CD8-positive, alpha-beta memory T cell (primary cell): ENCODE data around the gene BATF. TPM values are rescaled to one million over a fixed set of nuclear protein-coding genes. Genes with fewer than 3 reads are reported as not detected.

Experiments
- CTCF ChIA-PET: fragments of 350-600 bp; sonication (Branson Sonifier 250); formaldehyde crosslinking; loops from one replicate; lab custom pipeline; 2021; ENCODE audit warnings: antibody characterized with exemption; lab: Charles Lee
- POLR2A ChIA-PET: fragments of 350-600 bp; sonication (Branson Sonifier 250); formaldehyde crosslinking; loops from one replicate; lab custom pipeline; 2021; ENCODE audit warnings: antibody characterized with exemption; lab: Charles Lee
- DNase-seq, 5 donors: peaks; one replicate each; pipeline versions ENCODE4 v3.0.0 to v3.0.0-alpha.2; 2020 to 2022; ENCODE audit warnings: mixed read lengths in 1 of 5
- H3K27ac ChIP-seq: one replicate; pipeline ENCODE4 v1.7.0; 2013; ENCODE audit warnings: low read depth, mild to moderate bottlenecking, low read length, moderate library complexity
- H3K27me3 ChIP-seq: 2 replicates; pipeline ENCODE4 v1.7.0; 2013; ENCODE audit warnings: low read length, mild to moderate bottlenecking; ENCODE audit not compliant: insufficient read depth, poor library complexity, severe bottlenecking
- H3K36me3 ChIP-seq: 2 replicates; pipeline ENCODE4 v1.7.0; 2013; ENCODE audit warnings: mild to moderate bottlenecking, low read length, moderate library complexity; ENCODE audit not compliant: insufficient read depth
- H3K4me1 ChIP-seq: 2 replicates; pipeline ENCODE4 v1.7.0; 2013; ENCODE audit warnings: mild to moderate bottlenecking, low read length, moderate library complexity; ENCODE audit not compliant: insufficient read depth
- H3K4me3 ChIP-seq: 2 replicates; pipeline ENCODE4 v1.7.0; 2013; ENCODE audit warnings: mild to moderate bottlenecking, low read length
- H3K9me3 ChIP-seq: 2 replicates; pipeline ENCODE4 v1.7.0; 2013; ENCODE audit warnings: mild to moderate bottlenecking, low read length
- H3K27ac Mint-ChIP-seq, 8 donors: one replicate each; pipeline ENCODE4 v1.8.0; 2020 to 2021; ENCODE audit warnings: mixed read lengths in 8 of 8, mild to moderate bottlenecking in 6 of 8, inconsistent platforms in 3 of 8, moderate library complexity in 3 of 8
- H3K27me3 Mint-ChIP-seq, 2 donors: one replicate each; pipeline ENCODE4 v1.8.0; 2020 to 2021; ENCODE audit warnings: mixed read lengths in 2 of 2, mild to moderate bottlenecking in 1 of 2, moderate library complexity in 1 of 2
- H3K36me3 Mint-ChIP-seq, 3 donors: one replicate each; pipeline ENCODE4 v1.8.0; 2020 to 2021; ENCODE audit warnings: mixed read lengths in 3 of 3, inconsistent platforms in 1 of 3, mild to moderate bottlenecking in 1 of 3
- H3K4me1 Mint-ChIP-seq, 3 donors: one replicate each; pipeline ENCODE4 v1.8.0; 2020 to 2021; ENCODE audit warnings: mixed read lengths in 3 of 3, inconsistent platforms in 1 of 3, mild to moderate bottlenecking in 1 of 3
- H3K4me3 Mint-ChIP-seq, 7 donors: one replicate each; pipeline ENCODE4 v1.8.0; 2020 to 2021; ENCODE audit warnings: mixed read lengths in 7 of 7, mild to moderate bottlenecking in 6 of 7, moderate library complexity in 4 of 7, inconsistent platforms in 2 of 7
- H3K9me3 Mint-ChIP-seq, 5 donors: one replicate each; pipeline ENCODE4 v1.8.0; 2020 to 2022; ENCODE audit warnings: mixed read lengths in 5 of 5, mild to moderate bottlenecking in 3 of 5, moderate library complexity in 2 of 5, inconsistent platforms in 1 of 5
- polyA plus RNA-seq: library from polyadenylated mRNA; unstranded; fragments of 300-500 nt; fragmentation: Illumina TruSeq; gene quantifications from one replicate; pipeline ENCODE4 v1.2.3, GENCODE V29; 2021
- total RNA-seq, 2 experiments: library from RNA; stranded (reverse); gene quantifications; one replicate each; pipeline ENCODE4 v1.2.3, GENCODE V29; 2021

Gene BATF
- total and polyA plus RNA-seq, 3 experiments from 2014 or later: 60.4 to 172 (median 165) TPM

DNA sequence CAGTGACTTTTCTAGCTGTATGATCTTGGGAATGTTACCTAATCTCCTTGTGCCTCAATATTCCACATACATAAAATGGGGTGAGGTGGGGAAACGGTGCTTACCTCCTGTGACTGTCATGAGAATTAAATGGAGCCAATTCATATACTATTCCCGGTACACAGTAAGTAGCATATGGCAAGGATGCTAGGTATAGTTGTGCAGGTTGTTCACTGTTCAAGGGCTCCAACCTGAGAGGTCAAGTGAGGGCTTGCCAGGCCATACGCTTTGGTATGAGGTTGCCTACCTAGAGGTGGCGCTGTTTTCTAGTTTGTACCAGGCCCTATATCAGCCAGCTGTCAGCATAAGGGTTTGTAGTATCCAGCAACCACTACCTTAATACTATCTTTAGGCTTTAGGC lies 3.6 kb upstream of the BATF start:
- H3K9me3 Mint-ChIP-seq: no peaks in the 10 kb centered on the region
- no peaks in the 10 kb centered on the region for H3K36me3 ChIP-seq
- no peaks in the 10 kb centered on the region for H3K9me3 ChIP-seq
- no peaks in the 10 kb centered on the region for H3K27me3 ChIP-seq
- no peak overlapping the region for H3K4me3 ChIP-seq
- H3K4me1 Mint-ChIP-seq: peaks cover 57 to 81% (median 77%) of the 10 kb centered on the region in 3 donors
- ChIA-PET CTCF (interaction anchor here (1.1 to 7.0 kb wide), 5 partner anchors 8 to 43 kb away, joined by 3 to 43 read pairs (median 4); no protein-coding TSS in a partner anchor), POLR2A (no interaction called here)
- peaks cover 0 to 11% (median 0%) of the 10 kb centered on the region in 3 donors for H3K36me3 Mint-ChIP-seq
- peaks cover 53% of the 10 kb centered on the region for H3K4me1 ChIP-seq
- H3K4me3 Mint-ChIP-seq: peak overlapping the region in 1 of 7 donors; percentile 31
- H3K27me3 Mint-ChIP-seq: no peaks in the 10 kb centered on the region
- no peak for DNase-seq
- H3K27ac ChIP-seq: no peak overlapping the region
- peak overlapping the region in 2 of 8 donors; percentile 58 to 68 for H3K27ac Mint-ChIP-seq

DNA sequence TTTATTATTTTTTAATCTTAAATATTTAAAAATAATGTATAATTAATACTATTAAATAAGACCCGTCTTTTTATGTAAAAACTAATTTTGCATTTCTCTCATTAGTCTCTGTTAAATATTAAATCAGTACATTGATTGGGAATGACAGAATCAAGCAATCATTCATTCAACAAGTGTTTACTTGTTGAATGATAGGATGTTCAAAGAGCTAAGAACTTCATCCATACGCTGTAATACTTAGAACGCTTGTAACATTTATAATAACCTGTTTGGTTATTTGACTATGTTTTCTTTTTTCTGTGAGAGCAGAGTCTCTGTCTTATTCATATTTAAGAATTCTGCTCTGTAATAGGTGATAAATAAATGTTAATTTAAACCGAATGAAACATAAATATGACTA lies 2.9 kb upstream of the BATF start:
- Histone ChIP-seq H3K4me1 (peaks cover 54% of the 10 kb centered on the region), H3K36me3 (no peaks in the 10 kb centered on the region), H3K4me3 (no peak overlapping the region), H3K27me3 (no peaks in the 10 kb centered on the region), H3K27ac (no peak overlapping the region), H3K9me3 (no peaks in the 10 kb centered on the region)
- H3K9me3 Mint-ChIP-seq: no peaks in the 10 kb centered on the region
- peaks cover 57 to 81% (median 77%) of the 10 kb centered on the region in 3 donors for H3K4me1 Mint-ChIP-seq
- ChIA-PET CTCF (interaction anchor here (1.1 to 7.0 kb wide), 6 partner anchors 7 to 59 kb away, joined by 3 to 43 read pairs (median 4); no protein-coding TSS in a partner anchor), POLR2A (no interaction called here)
- no peak for DNase-seq
- peaks cover 0 to 11% (median 0%) of the 10 kb centered on the region in 3 donors for H3K36me3 Mint-ChIP-seq
- H3K4me3 Mint-ChIP-seq: peak overlapping the region in 1 of 7 donors; percentile 38
- no peaks in the 10 kb centered on the region for H3K27me3 Mint-ChIP-seq
- peak overlapping the region in 1 of 8 donors; percentile 30 for H3K27ac Mint-ChIP-seq

DNA sequence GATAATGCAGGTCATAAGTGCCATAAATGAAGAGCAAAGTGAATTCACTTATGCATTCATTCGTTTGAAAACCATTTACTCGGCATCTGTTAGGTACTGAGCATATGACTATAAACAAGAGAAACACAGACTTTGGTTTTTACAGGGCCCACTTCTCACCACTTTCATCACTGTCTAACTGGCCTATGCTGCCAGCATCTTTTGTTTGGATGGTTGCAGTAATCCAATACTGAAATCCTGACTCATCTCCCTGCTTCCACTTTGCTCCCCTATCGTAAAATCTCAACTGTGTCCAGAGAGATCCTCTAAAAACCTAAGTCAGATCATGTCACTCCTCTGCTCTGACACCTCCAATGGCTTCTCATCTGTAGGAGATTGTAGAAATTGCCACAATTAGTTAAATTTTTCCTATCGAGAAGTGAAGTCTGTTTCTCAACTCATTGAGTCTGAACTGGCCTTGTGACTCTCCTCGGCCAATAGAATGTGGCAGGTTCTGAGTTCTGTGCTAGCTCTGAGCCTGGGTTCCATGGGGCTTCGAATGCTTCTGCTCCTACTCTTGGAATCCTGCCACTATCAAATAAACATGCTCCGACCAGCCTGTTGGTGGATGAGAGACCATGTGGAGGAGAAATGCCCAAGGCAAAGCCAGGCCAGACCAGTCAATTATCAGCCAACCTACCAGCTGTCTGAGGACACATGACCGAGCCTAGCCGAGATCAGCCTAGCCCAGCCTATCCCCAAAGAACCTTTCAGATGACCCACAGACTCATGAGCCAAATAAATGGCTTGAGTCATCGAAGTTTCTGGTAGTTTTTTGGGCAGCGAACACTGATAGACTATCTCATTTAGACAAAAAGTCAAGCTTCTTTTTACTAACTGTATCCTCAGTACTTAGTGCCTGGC lies 2.2 kb upstream of the BATF start:
- Histone ChIP-seq H3K36me3 (no peaks in the 10 kb centered on the region), H3K4me3 (no peak overlapping the region), H3K27me3 (no peaks in the 10 kb centered on the region), H3K9me3 (no peaks in the 10 kb centered on the region), H3K27ac (no peak overlapping the region), H3K4me1 (peaks cover 54% of the 10 kb centered on the region)
- peak overlapping the region in 5 of 8 donors; percentile 23 to 98 (median 93) for H3K27ac Mint-ChIP-seq
- peaks cover 59 to 81% (median 77%) of the 10 kb centered on the region in 3 donors for H3K4me1 Mint-ChIP-seq
- DNase-seq: no peak
- H3K9me3 Mint-ChIP-seq: no peaks in the 10 kb centered on the region
- H3K4me3 Mint-ChIP-seq: peak overlapping the region in 1 of 7 donors; percentile 38
- peaks cover 0 to 18% (median 4%) of the 10 kb centered on the region in 3 donors for H3K36me3 Mint-ChIP-seq
- POLR2A ChIA-PET: no interaction called here
- H3K27me3 Mint-ChIP-seq: no peaks in the 10 kb centered on the region
- CTCF ChIA-PET: interaction anchor here (1.1 to 7.0 kb wide), 7 partner anchors 28 to 58 kb away, joined by 3 to 43 read pairs (median 4); no protein-coding TSS in a partner anchor

- Mint-ChIP-seq H3K27ac (peak overlapping the region; percentile 93 to 99 (median 97)), H3K4me1 (peaks cover 59 to 81% (median 77%) of the 10 kb centered on the region in 3 donors), H3K9me3 (no peaks in the 10 kb centered on the region), H3K36me3 (peaks cover 0 to 19% (median 5%) of the 10 kb centered on the region in 3 donors), H3K27me3 (no peaks in the 10 kb centered on the region), H3K4me3 (peak overlapping the region in 5 of 7 donors; percentile 23 to 100 (median 96))
- Histone ChIP-seq H3K27me3 (no peaks in the 10 kb centered on the region), H3K4me1 (peaks cover 53% of the 10 kb centered on the region), H3K27ac (no peak overlapping the region), H3K36me3 (no peaks in the 10 kb centered on the region), H3K9me3 (no peaks in the 10 kb centered on the region), H3K4me3 (peak overlapping the region; percentile 11)
- ChIA-PET CTCF (interaction anchor here (1.0 to 2.1 kb wide), 5 partner anchors 8 to 57 kb away, joined by 4 to 8 read pairs (median 5); no protein-coding TSS in a partner anchor), POLR2A (interaction anchor here (0.9 to 3.2 kb wide), 2 partner anchors 12 to 19 kb away, joined by 3 to 13 read pairs; no protein-coding TSS in a partner anchor)
- no peak for DNase-seq
Observed at GRCh38 chr14:75520852-75521251, 1.4 kb upstream of the BATF start.

DNA sequence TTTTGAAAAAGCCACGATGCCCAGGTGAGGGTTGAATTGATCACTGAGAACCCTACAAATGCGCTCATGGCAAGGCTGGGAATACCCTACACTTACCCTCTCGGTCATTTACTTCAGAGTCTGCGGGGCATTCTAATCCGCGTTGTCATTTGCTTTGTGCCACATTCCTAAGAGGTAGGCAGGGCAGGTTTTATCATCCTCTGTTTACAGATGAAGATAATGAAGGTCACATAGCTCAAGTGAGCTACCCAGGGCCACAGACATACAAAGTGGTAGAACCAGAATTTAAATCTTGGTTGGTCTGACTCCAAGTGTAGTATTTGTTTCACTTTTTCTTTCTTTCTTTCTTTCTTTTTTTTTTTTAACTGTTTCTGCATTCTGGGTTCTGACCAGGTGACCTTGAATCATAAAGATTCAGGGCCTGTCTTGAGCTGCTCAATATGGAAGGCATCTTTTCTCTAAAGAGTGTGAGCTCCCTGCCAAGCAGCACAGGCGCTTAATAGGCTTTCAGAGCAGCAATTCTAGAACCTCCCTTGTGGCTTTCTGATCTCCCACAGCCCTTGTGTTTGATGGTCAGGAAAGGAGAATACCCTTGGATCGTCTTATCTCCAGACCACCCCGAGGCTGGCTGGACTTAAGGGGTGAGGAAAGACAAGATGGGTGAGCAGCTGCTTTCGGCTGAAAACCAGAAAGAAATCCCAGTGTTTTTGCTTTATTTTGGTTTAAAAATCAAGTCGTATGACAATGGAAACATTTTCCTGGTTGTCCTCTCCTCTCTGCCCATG lies 662 bp upstream of the BATF start:
- ChIA-PET CTCF (interaction anchor here (0.9 to 2.1 kb wide), 5 partner anchors 9 to 40 kb away, joined by 4 to 8 read pairs (median 5); no protein-coding TSS in a partner anchor), POLR2A (interaction anchor here (0.9 to 3.2 kb wide), 5 partner anchors 8 to 45 kb away, joined by 3 to 13 read pairs (median 6); no protein-coding TSS in a partner anchor)
- Mint-ChIP-seq H3K4me3 (peak overlapping the region; percentile 96 to 100 (median 99)), H3K9me3 (no peaks in the 10 kb centered on the region), H3K27ac (peak overlapping the region; percentile 93 to 99 (median 97)), H3K36me3 (peaks cover 4 to 26% (median 9%) of the 10 kb centered on the region in 3 donors), H3K4me1 (peaks cover 61 to 81% (median 77%) of the 10 kb centered on the region in 3 donors), H3K27me3 (no peaks in the 10 kb centered on the region)
- peak overlapping the region; percentile 91 for H3K4me3 ChIP-seq
- no peaks in the 10 kb centered on the region for H3K9me3 ChIP-seq
- DNase-seq: no peak
- H3K27me3 ChIP-seq: no peaks in the 10 kb centered on the region
- H3K4me1 ChIP-seq: peaks cover 55% of the 10 kb centered on the region
- H3K27ac ChIP-seq: peak overlapping the region; percentile 66
- no peaks in the 10 kb centered on the region for H3K36me3 ChIP-seq

GRCh38 chr14:75522983-75523318 lies 682 bp downstream of the BATF start:
- POLR2A ChIA-PET: interaction anchor here (0.6 to 3.2 kb wide), 5 partner anchors 9 to 759 kb away, joined by 3 to 13 read pairs (median 5); no protein-coding TSS in a partner anchor
- peak overlapping the region; percentile 91 for H3K4me3 ChIP-seq

GRCh38 chr14:75523771-75524171 lies 1.5 kb downstream of the BATF start:
- ChIA-PET CTCF (interaction anchor here (1.0 to 3.9 kb wide), 6 partner anchors 9 to 38 kb away, joined by 3 to 19 read pairs (median 7); no protein-coding TSS in a partner anchor), POLR2A (interaction anchor here (3.2 kb wide), 1 partner anchor 16 kb away, joined by 13 read pairs; no protein-coding TSS in a partner anchor)
- Histone ChIP-seq H3K27ac (peak overlapping the region; percentile 40), H3K9me3 (no peaks in the 10 kb centered on the region), H3K4me3 (peak overlapping the region; percentile 91), H3K36me3 (no peaks in the 10 kb centered on the region), H3K4me1 (peaks cover 68% of the 10 kb centered on the region), H3K27me3 (no peaks in the 10 kb centered on the region)
- no peaks in the 10 kb centered on the region for H3K9me3 Mint-ChIP-seq
- DNase-seq: no peak
- H3K4me1 Mint-ChIP-seq: peaks cover 78 to 90% (median 90%) of the 10 kb centered on the region in 3 donors
- peak overlapping the region; percentile 96 to 100 (median 99) for H3K4me3 Mint-ChIP-seq
- no peaks in the 10 kb centered on the region for H3K27me3 Mint-ChIP-seq
- H3K27ac Mint-ChIP-seq: peak overlapping the region; percentile 93 to 99 (median 97)
- H3K36me3 Mint-ChIP-seq: peaks cover 4 to 46% (median 22%) of the 10 kb centered on the region in 3 donors

More at GRCh38 chr14:75522983-75523318, 682 bp downstream of the BATF start:
- no peak for DNase-seq
- no peaks in the 10 kb centered on the region for H3K9me3 Mint-ChIP-seq
- H3K27me3 ChIP-seq: no peaks in the 10 kb centered on the region
- CTCF ChIA-PET: interaction anchor here (0.8 to 3.9 kb wide), 8 partner anchors 8 to 54 kb away, joined by 3 to 19 read pairs (median 4); no protein-coding TSS in a partner anchor
- no peaks in the 10 kb centered on the region for H3K9me3 ChIP-seq
- peak overlapping the region; percentile 93 to 99 (median 97) for H3K27ac Mint-ChIP-seq
- H3K4me1 ChIP-seq: peaks cover 66% of the 10 kb centered on the region
- H3K36me3 Mint-ChIP-seq: peaks cover 4 to 38% (median 19%) of the 10 kb centered on the region in 3 donors
- H3K27ac ChIP-seq: peak overlapping the region; percentile 66
- H3K4me1 Mint-ChIP-seq: peaks cover 70 to 87% (median 82%) of the 10 kb centered on the region in 3 donors
- no peaks in the 10 kb centered on the region for H3K36me3 ChIP-seq
- H3K27me3 Mint-ChIP-seq: no peaks in the 10 kb centered on the region
- H3K4me3 Mint-ChIP-seq: peak overlapping the region; percentile 96 to 100 (median 99)
